Kidney (tissue), 14 donors: ENCODE results near the gene PRAME. TPM values are rescaled to one million over a fixed set of nuclear protein-coding genes. Genes with fewer than 3 reads are reported as not detected.

Source experiments
- DNase-seq, 5 donors: peaks; one replicate each; pipeline ENCODE4 v3.0.0-alpha.2; 2013 to 2020
- FAIRE-seq: peaks from 2 replicates; lab custom pipeline; 2012; peaks lifted over from hg19 to GRCh38; lab: Jason Lieb, UNC
- H3K27ac ChIP-seq, 2 donors: one replicate each; pipeline ENCODE4 v1.7.0; 2013; ENCODE audit warnings: low read depth in 2 of 2, low read length in 2 of 2, inconsistent platforms in 1 of 2
- H3K27me3 ChIP-seq: one replicate; pipeline ENCODE4 v1.7.1; 2013; ENCODE audit warnings: low read length, inconsistent platforms; ENCODE audit not compliant: control insufficient read depth, insufficient read depth
- H3K36me3 ChIP-seq, 3 donors: one replicate each; pipeline versions ENCODE4 v1.7.0 to v1.7.1; 2013; ENCODE audit warnings: low read length in 3 of 3, control low read depth in 1 of 3, inconsistent platforms in 1 of 3; ENCODE audit not compliant: insufficient read depth in 3 of 3, control insufficient read depth in 2 of 3
- H3K4me1 ChIP-seq, 3 donors: one replicate each; pipeline versions ENCODE4 v1.7.0 to v1.7.1; 2013; ENCODE audit warnings: low read length in 3 of 3, inconsistent platforms in 1 of 3, low read depth in 1 of 3; ENCODE audit not compliant: control insufficient read depth in 2 of 3, insufficient read depth in 2 of 3
- H3K4me3 ChIP-seq, 3 donors: one replicate each; pipeline versions ENCODE4 v1.7.0 to v1.8.1; 2013; ENCODE audit warnings: low read length in 3 of 3, control low read depth in 1 of 3, inconsistent platforms in 1 of 3
- H3K9ac ChIP-seq, 3 donors: one replicate each; pipeline versions ENCODE4 v1.7.0 to v1.7.1; 2013; ENCODE audit warnings: low read length in 3 of 3, control low read depth in 1 of 3, inconsistent platforms in 1 of 3
- H3K9me3 ChIP-seq, 3 donors: one replicate each; pipeline versions ENCODE4 v1.7.0 to v1.7.1; 2013; ENCODE audit warnings: low read length in 3 of 3, control low read depth in 1 of 3, inconsistent platforms in 1 of 3; ENCODE audit not compliant: control insufficient read depth in 2 of 3, insufficient read depth in 1 of 3
- CTCF ChIP-seq: IDR thresholded peaks from 3 replicates; pipeline ENCODE4 v1.5.1; 2012; ENCODE audit warnings: mild to moderate bottlenecking, moderate library complexity, borderline replicate concordance; ENCODE audit not compliant: insufficient read depth; ENCODE audit errors: extremely low read depth
- intact Hi-C: fragments of 100-400 bp; cut with DNase I; formaldehyde crosslinking; loops from one replicate; pipeline ENCODE4 v1.11.1; 2022
- polyA plus RNA-seq: library from polyadenylated mRNA; stranded (reverse); fragments of 350-450 nt; fragmentation: Illumina TruSeq; extraction: RNeasy Lipid Tissue Mini Kit (QIAGEN cat#74804); gene quantifications from one replicate; pipeline ENCODE4 v1.2.3, GENCODE V29; 2014; ENCODE audit warnings: low read depth, low replicate concordance; ENCODE audit not compliant: insufficient read depth
- total RNA-seq: library from RNA; stranded (reverse); fragmentation: NEBNext Ultra II Directional; extraction: Animal tissue kit (Norgen Biotek cat#: 25700); gene quantifications from one replicate; pipeline ENCODE4 v1.2.1, GENCODE V29; 2021
- donor health status: control.
- donor health status: control.
- donor health status: control.
- donor health status: control.
- donor health status: control.
- donor health status: DM: yes; HTN: yes; CAD: no.
- donor health status: Normal renal cell carcinoma (clear cell type).

Gene PRAME
- total and polyA plus RNA-seq, 2 donors from 2014 or later: 1.7 to 4.0 TPM

GRCh38 chr22:22498267-22498666 lies 60.8 kb downstream of the PRAME start:
- no peak overlapping the region for H3K9ac ChIP-seq

More at GRCh38 chr22:22498267-22498666, 60.8 kb downstream of the PRAME start:
- intact Hi-C loops: no loop called here
- no peaks in the 10 kb centered on the region for H3K27me3 ChIP-seq
- no peak for FAIRE-seq
- no peaks in the 10 kb centered on the region for H3K36me3 ChIP-seq
- no peaks in the 10 kb centered on the region for H3K9me3 ChIP-seq
- no peaks in the 10 kb centered on the region for H3K4me1 ChIP-seq
- no peak overlapping the region for H3K27ac ChIP-seq
- no peak for DNase-seq
- no peak overlapping the region for H3K4me3 ChIP-seq
- no peak for TF ChIP-seq CTCF

Other genes with a start within 250 kb of the PRAME start
- 1.0 TPM for gene ZNF280B, start 50.5 kb downstream of the PRAME start, total RNA-seq
- gene ZNF280B, start 50.5 kb downstream of the PRAME start, polyA plus RNA-seq: 0.26 TPM
- not detected for gene ZNF280A, start 39.0 kb downstream of the PRAME start, total RNA-seq
- gene ZNF280A, start 39.0 kb downstream of the PRAME start, polyA plus RNA-seq: not detected
- gene GGTLC2, start 85.3 kb upstream of the PRAME start, total RNA-seq: 0.76 TPM
- not detected for gene GGTLC2, start 85.3 kb upstream of the PRAME start, polyA plus RNA-seq